Hepatocyte (in vitro differentiated cells): ENCODE data around the gene DDR2. TPM values are rescaled to one million over a fixed set of nuclear protein-coding genes. Genes with fewer than 3 reads are reported as not detected.

ENCODE experiments used
- DNase-seq: peaks from one replicate; pipeline ENCODE4 v3.0.0-alpha.2; 2016; ENCODE audit warnings: low spot score
- H2AFZ ChIP-seq: fragments of 200-600 bp; sonication (generic); 2 replicates; pipeline ENCODE4 v1.6.0; 2016; ENCODE audit warnings: antibody characterized with exemption, mild to moderate bottlenecking
- H3K27ac ChIP-seq: fragments of 200-600 bp; sonication (generic); 2 replicates; pipeline ENCODE4 v1.5.1; 2016; ENCODE audit warnings: mild to moderate bottlenecking
- H3K27me3 ChIP-seq: fragments of 200-600 bp; sonication (generic); 2 replicates; pipeline ENCODE4 v1.6.1; 2016
- H3K36me3 ChIP-seq: fragments of 200-600 bp; sonication (generic); replicated peaks from 2 replicates; pipeline ENCODE4 v1.5.1; 2016; ENCODE audit warnings: low read depth; ENCODE audit not compliant: insufficient read depth
- H3K4me1 ChIP-seq: fragments of 200-600 bp; sonication (generic); 2 replicates; pipeline ENCODE4 v1.5.1; 2016; ENCODE audit warnings: mild to moderate bottlenecking, moderate library complexity; ENCODE audit not compliant: insufficient read depth
- H3K4me2 ChIP-seq: fragments of 200-600 bp; sonication (generic); 2 replicates; pipeline ENCODE4 v1.6.0; 2016
- H3K4me3 ChIP-seq: fragments of 200-600 bp; sonication (generic); 2 replicates; pipeline ENCODE4 v1.5.1; 2016; ENCODE audit warnings: mild to moderate bottlenecking
- H3K79me2 ChIP-seq: fragments of 200-600 bp; sonication (generic); 2 replicates; pipeline ENCODE4 v1.6.0; 2017; ENCODE audit warnings: mild to moderate bottlenecking
- H3K9me2 ChIP-seq: fragments of 200-600 bp; sonication (generic); replicated peaks from 2 replicates; pipeline ENCODE4 v1.6.0; 2017; ENCODE audit warnings: mild to moderate bottlenecking; ENCODE audit not compliant: insufficient read depth
- H3K9me3 ChIP-seq: fragments of 200-600 bp; sonication (generic); 2 replicates; pipeline ENCODE4 v1.5.1; 2016; ENCODE audit warnings: low read depth, mild to moderate bottlenecking
- H4K20me1 ChIP-seq: fragments of 200-600 bp; sonication (generic); 2 replicates; pipeline ENCODE4 v1.6.0; 2016; ENCODE audit warnings: mild to moderate bottlenecking; ENCODE audit not compliant: insufficient read depth, poor library complexity, severe bottlenecking
- EZH2 ChIP-seq: fragments of 200-600 bp; sonication (generic); IDR thresholded peaks from 2 replicates; pipeline ENCODE4 v1.6.1; 2016; ENCODE audit warnings: antibody characterized with exemption, mild to moderate bottlenecking, borderline replicate concordance
- EZH2phosphoT487 ChIP-seq: fragments of 200-600 bp; sonication (generic); IDR thresholded peaks from one replicate; pipeline ENCODE4 v1.6.1; 2018; ENCODE audit warnings: antibody characterized with exemption, mild to moderate bottlenecking, low read depth, moderate library complexity; ENCODE audit not compliant: unreplicated experiment, severe bottlenecking
- WGBS: methylation state at CpG from one replicate; pipeline ENCODE4 v1.1.6; 2016; ENCODE audit warnings: low lambda C conversion rate; ENCODE audit errors: missing lambda C conversion rate; 5-methylcytosine and 5-hydroxymethylcytosine counted together
- polyA plus RNA-seq: library from polyadenylated mRNA; unstranded; fragments of >200 nt; fragmentation: Nextera tagmentation; extraction: Ambion mirVana; gene quantifications from 2 replicates; pipeline ENCODE4 v1.2.1, GENCODE V29; 2016
- total RNA-seq: library from RNA; depleted of rRNA; stranded (reverse); fragments of >200 nt; gene quantifications from 2 replicates; pipeline ENCODE4 v1.2.3, GENCODE V29; 2014
- TF ChIP-seq, protein P1 (sequence below): fragments of 200-600 bp; sonication (generic); IDR thresholded peaks from 2 replicates; pipeline ENCODE4 v1.5.1; 2016; ENCODE audit warnings: antibody characterized with exemption, mild to moderate bottlenecking; ENCODE audit not compliant: poor library complexity

The DDR2 gene
- total and polyA plus RNA-seq, 2 experiments from 2014 or later: 15.7 to 40.2 TPM

DNA sequence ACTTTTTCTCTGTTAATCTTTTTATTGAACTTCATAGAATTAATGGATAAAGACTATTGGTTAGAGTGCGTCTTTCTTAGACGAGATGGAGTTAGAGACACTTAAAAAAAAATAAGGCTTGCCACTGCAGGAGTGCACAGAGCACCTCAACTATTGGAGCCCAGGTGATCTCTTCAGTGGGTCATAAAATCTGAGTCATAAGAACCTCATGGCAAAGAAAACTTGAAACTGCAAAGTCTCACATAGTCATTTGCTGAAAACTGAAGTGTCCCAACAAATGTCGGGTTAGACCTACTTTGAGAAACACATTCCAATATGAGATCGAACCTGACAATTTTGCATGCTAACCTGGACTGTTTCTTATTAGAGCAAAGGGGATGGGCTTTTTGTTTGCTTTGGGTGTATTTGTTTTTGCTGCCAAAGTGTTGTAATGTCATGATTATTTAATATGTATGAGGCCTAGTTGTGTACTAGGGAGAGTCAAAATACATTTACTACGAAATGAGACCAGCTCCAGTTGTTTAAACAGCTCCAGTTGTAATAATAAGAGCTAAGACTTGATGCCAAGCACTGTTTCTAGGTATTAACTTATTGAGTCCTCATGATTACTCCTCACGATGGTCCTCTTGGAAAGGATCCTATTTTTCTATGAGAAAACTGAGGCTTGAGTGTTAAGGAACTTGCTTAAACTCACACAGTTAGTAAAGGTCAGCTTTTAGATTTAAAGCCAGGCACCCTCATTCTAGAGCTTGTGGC lies 65.1 kb downstream of the DDR2 start:
- no peaks in the 10 kb centered on the region for H3K27me3 ChIP-seq
- no peaks in the 10 kb centered on the region for H4K20me1 ChIP-seq
- TF ChIP-seq, protein P1, sequence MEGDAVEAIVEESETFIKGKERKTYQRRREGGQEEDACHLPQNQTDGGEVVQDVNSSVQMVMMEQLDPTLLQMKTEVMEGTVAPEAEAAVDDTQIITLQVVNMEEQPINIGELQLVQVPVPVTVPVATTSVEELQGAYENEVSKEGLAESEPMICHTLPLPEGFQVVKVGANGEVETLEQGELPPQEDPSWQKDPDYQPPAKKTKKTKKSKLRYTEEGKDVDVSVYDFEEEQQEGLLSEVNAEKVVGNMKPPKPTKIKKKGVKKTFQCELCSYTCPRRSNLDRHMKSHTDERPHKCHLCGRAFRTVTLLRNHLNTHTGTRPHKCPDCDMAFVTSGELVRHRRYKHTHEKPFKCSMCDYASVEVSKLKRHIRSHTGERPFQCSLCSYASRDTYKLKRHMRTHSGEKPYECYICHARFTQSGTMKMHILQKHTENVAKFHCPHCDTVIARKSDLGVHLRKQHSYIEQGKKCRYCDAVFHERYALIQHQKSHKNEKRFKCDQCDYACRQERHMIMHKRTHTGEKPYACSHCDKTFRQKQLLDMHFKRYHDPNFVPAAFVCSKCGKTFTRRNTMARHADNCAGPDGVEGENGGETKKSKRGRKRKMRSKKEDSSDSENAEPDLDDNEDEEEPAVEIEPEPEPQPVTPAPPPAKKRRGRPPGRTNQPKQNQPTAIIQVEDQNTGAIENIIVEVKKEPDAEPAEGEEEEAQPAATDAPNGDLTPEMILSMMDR: no peak
- no peak for TF ChIP-seq EZH2phosphoT487
- TF ChIP-seq EZH2: no peak
- WGBS: 50% methylated on average over 6 of the region's 6 CpGs
- H3K27ac ChIP-seq: peak overlapping the region; percentile 86
- H3K36me3 ChIP-seq: no peaks in the 10 kb centered on the region
- peaks cover 34% of the 10 kb centered on the region for H3K79me2 ChIP-seq
- H3K4me2 ChIP-seq: peak overlapping the region; percentile 67
- no peaks in the 10 kb centered on the region for H3K9me2 ChIP-seq
- H3K4me3 ChIP-seq: no peak overlapping the region
- peaks cover 30% of the 10 kb centered on the region for H3K4me1 ChIP-seq
- H3K9me3 ChIP-seq: no peaks in the 10 kb centered on the region
- no peak overlapping the region for H2AFZ ChIP-seq
- DNase-seq: peak; percentile 48

DNA sequence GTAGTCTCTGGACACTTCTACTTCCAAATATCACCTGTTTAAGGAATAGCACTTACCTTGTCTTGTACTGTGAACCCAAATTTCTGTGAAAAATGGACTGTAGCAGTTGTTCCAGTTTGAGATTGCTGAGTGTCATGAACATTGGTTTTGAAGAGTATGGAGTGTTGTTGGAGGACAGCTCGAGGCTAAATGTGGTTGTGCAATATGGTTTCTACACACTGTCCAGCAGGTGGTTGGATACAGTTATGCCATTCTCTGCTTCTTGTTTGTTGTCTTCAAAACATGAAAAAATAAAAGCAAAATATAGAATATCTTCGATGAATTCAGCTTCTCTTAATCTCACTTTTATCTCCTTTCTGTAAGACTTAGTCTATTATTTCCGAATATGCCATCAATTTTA lies 67.1 kb downstream of the DDR2 start:
- Histone ChIP-seq H3K27ac (no peak overlapping the region), H4K20me1 (no peaks in the 10 kb centered on the region), H3K79me2 (peaks cover 31% of the 10 kb centered on the region), H3K27me3 (no peaks in the 10 kb centered on the region), H3K9me3 (no peaks in the 10 kb centered on the region), H3K4me1 (peaks cover 30% of the 10 kb centered on the region), H3K4me2 (no peak overlapping the region), H3K4me3 (no peak overlapping the region), H3K9me2 (no peaks in the 10 kb centered on the region), H2AFZ (no peak overlapping the region), H3K36me3 (no peaks in the 10 kb centered on the region)
- TF ChIP-seq EZH2 (no peak), EZH2phosphoT487 (no peak)
- TF ChIP-seq, protein P1: no peak
- no peak for DNase-seq
- WGBS: 92% methylated on average over 3 of the region's 3 CpGs

DNA sequence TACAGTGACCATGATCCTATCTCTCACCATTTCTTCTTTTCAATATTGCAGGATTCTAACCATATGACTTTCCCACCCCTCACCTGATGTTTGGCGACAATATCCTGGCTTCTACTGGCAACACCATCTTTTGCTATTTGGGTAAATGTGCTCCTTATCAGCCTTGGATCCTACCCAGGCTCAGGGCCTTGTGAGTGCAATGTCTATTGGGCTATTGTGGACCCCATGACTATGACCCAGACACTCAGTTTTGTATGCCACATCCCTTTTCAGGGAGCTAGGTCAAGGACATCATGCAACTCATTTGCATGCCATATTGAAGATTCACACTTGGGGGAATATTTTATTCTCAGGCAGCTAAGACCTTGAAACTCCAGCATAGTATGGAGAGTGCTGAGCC lies 67.9 kb downstream of the DDR2 start:
- no peaks in the 10 kb centered on the region for H3K27me3 ChIP-seq
- H3K9me3 ChIP-seq: no peaks in the 10 kb centered on the region
- no peaks in the 10 kb centered on the region for H3K9me2 ChIP-seq
- no peak for TF ChIP-seq EZH2
- TF ChIP-seq EZH2phosphoT487: no peak
- TF ChIP-seq, protein P1: no peak
- H2AFZ ChIP-seq: no peak overlapping the region
- peaks cover 27% of the 10 kb centered on the region for H3K79me2 ChIP-seq
- H3K36me3 ChIP-seq: no peaks in the 10 kb centered on the region
- H3K27ac ChIP-seq: no peak overlapping the region
- DNase-seq: no peak
- no peak overlapping the region for H3K4me2 ChIP-seq
- no peaks in the 10 kb centered on the region for H4K20me1 ChIP-seq
- peaks cover 30% of the 10 kb centered on the region for H3K4me1 ChIP-seq
- no peak overlapping the region for H3K4me3 ChIP-seq
- WGBS: 95% methylated on average over 1 of the region's 1 CpG
